Measurements from ENCODE around the gene MAP3K5. TPM values are rescaled to one million over a fixed set of nuclear protein-coding genes. Genes with fewer than 3 reads are reported as not detected.

Gene MAP3K5
- total RNA-seq, 1 donor from 2014 or later = 0.09 TPM

- Mint-ChIP-seq H3K27ac (ENCODE audit: unreplicated experiment) (no peak overlapping the region), H3K4me3 (no peak overlapping the region), H3K4me1 (no peaks in the 10 kb centered on the region), H3K27me3 (ENCODE audit: low read depth) (no peaks in the 10 kb centered on the region), H3K36me3 (ENCODE audit: low read depth) (no peaks in the 10 kb centered on the region), H3K9me3 (peaks cover 4% of the 10 kb centered on the region)
- no peak for TF ChIP-seq CTCF (conservative IDR thresholded peaks at IDR 0.05)
- DNase-seq (ENCODE audit: low read depth, low spot score) = no peak
These were observed 163.3 kb downstream of the MAP3K5 start for GRCh38 chr6:136628996-136629395.

- H3K27ac Mint-ChIP-seq (ENCODE audit: unreplicated experiment) = no peak overlapping the region
- no peak for TF ChIP-seq CTCF (conservative IDR thresholded peaks at IDR 0.05)
These were observed 165.1 kb downstream of the MAP3K5 start for GRCh38 chr6:136627191-136627590.

GRCh38 chr6:136625293-136625692, 167.0 kb downstream of the MAP3K5 start:
- no peak overlapping the region for H3K4me3 Mint-ChIP-seq
- peaks cover 4% of the 10 kb centered on the region for H3K9me3 Mint-ChIP-seq
- H3K36me3 Mint-ChIP-seq (ENCODE audit: low read depth) = no peaks in the 10 kb centered on the region
- DNase-seq (ENCODE audit: low read depth, low spot score) = no peak
- no peaks in the 10 kb centered on the region for H3K27me3 Mint-ChIP-seq (ENCODE audit: low read depth)
- no peaks in the 10 kb centered on the region for H3K4me1 Mint-ChIP-seq
- H3K27ac Mint-ChIP-seq (ENCODE audit: unreplicated experiment) = no peak overlapping the region
- TF ChIP-seq CTCF (conservative IDR thresholded peaks at IDR 0.05) = no peak

More at GRCh38 chr6:136627191-136627590, 165.1 kb downstream of the MAP3K5 start:
- H3K9me3 Mint-ChIP-seq = peaks cover 4% of the 10 kb centered on the region
- H3K4me1 Mint-ChIP-seq = no peaks in the 10 kb centered on the region
- H3K4me3 Mint-ChIP-seq = no peak overlapping the region
- H3K27me3 Mint-ChIP-seq (ENCODE audit: low read depth) = no peaks in the 10 kb centered on the region
- DNase-seq (ENCODE audit: low read depth, low spot score) = no peak
- H3K36me3 Mint-ChIP-seq (ENCODE audit: low read depth) = no peaks in the 10 kb centered on the region

- Mint-ChIP-seq H3K4me3 (no peak overlapping the region), H3K27me3 (ENCODE audit: low read depth) (no peaks in the 10 kb centered on the region), H3K36me3 (ENCODE audit: low read depth) (no peaks in the 10 kb centered on the region), H3K9me3 (no peaks in the 10 kb centered on the region), H3K4me1 (no peaks in the 10 kb centered on the region), H3K27ac (ENCODE audit: unreplicated experiment) (no peak overlapping the region)
- no peak for TF ChIP-seq CTCF (conservative IDR thresholded peaks at IDR 0.05)
- no peak for DNase-seq (ENCODE audit: low read depth, low spot score)
These were observed 167.9 kb downstream of the MAP3K5 start for GRCh38 chr6:136624347-136624746.

- no peaks in the 10 kb centered on the region for H3K4me1 Mint-ChIP-seq
- DNase-seq (ENCODE audit: low read depth, low spot score) = no peak
- no peak for TF ChIP-seq CTCF (conservative IDR thresholded peaks at IDR 0.05)
- H3K4me3 Mint-ChIP-seq = no peak overlapping the region
- H3K36me3 Mint-ChIP-seq (ENCODE audit: low read depth) = no peaks in the 10 kb centered on the region
- no peaks in the 10 kb centered on the region for H3K27me3 Mint-ChIP-seq (ENCODE audit: low read depth)
- no peaks in the 10 kb centered on the region for H3K9me3 Mint-ChIP-seq
- no peak overlapping the region for H3K27ac Mint-ChIP-seq (ENCODE audit: unreplicated experiment)
These were observed 174.2 kb downstream of the MAP3K5 start for GRCh38 chr6:136618086-136618485.

GRCh38 chr6:136616527-136616926, 175.8 kb downstream of the MAP3K5 start:
- no peak for DNase-seq (ENCODE audit: low read depth, low spot score)
- H3K27me3 Mint-ChIP-seq (ENCODE audit: low read depth) = no peaks in the 10 kb centered on the region
- TF ChIP-seq CTCF (conservative IDR thresholded peaks at IDR 0.05) = no peak
- H3K27ac Mint-ChIP-seq (ENCODE audit: unreplicated experiment) = no peak overlapping the region
- no peaks in the 10 kb centered on the region for H3K4me1 Mint-ChIP-seq
- no peaks in the 10 kb centered on the region for H3K36me3 Mint-ChIP-seq (ENCODE audit: low read depth)
- no peaks in the 10 kb centered on the region for H3K9me3 Mint-ChIP-seq
- no peak overlapping the region for H3K4me3 Mint-ChIP-seq
